Nephron progenitor cell (in vitro differentiated cells): ENCODE measurements around the gene SLC7A7.
A peak's percentile ranks its signal among the peaks of the same experiment; 100 is the strongest.
"Not testable (repeated sequence)": the region's sequence is repeated elsewhere in the genome, so short reads cannot be mapped to it uniquely, and the experiment has no call there.

Experiments
- DNase-seq: peaks from one replicate; pipeline ENCODE4 v3.0.0; 2021
- H3K27ac Mint-ChIP-seq: 2 replicates; pipeline ENCODE4 v1.8.0; 2021; ENCODE audit warnings: mild to moderate bottlenecking, moderate library complexity, mixed read lengths
- H3K27me3 Mint-ChIP-seq: 2 replicates; pipeline ENCODE4 v1.8.0; 2021; ENCODE audit warnings: mild to moderate bottlenecking, low read depth, mixed read lengths; ENCODE audit not compliant: poor library complexity
- H3K36me3 Mint-ChIP-seq: 2 replicates; pipeline ENCODE4 v1.8.0; 2021; ENCODE audit warnings: low read depth, mixed read lengths
- H3K4me1 Mint-ChIP-seq: 2 replicates; pipeline ENCODE4 v1.8.0; 2021; ENCODE audit warnings: mixed read lengths
- H3K4me3 Mint-ChIP-seq: 2 replicates; pipeline ENCODE4 v1.8.0; 2021; ENCODE audit warnings: mild to moderate bottlenecking, moderate library complexity, mixed read lengths
- H3K9me3 Mint-ChIP-seq: 2 replicates; pipeline ENCODE4 v1.8.0; 2021; ENCODE audit warnings: mild to moderate bottlenecking, moderate library complexity, mixed read lengths
- CTCF ChIP-seq: fragments of 200-600 bp; sonication (generic); IDR thresholded peaks from 2 replicates; pipeline ENCODE4 v1.5.0; 2021; ENCODE audit warnings: antibody characterized with exemption

SLC7A7 gene

DNA sequence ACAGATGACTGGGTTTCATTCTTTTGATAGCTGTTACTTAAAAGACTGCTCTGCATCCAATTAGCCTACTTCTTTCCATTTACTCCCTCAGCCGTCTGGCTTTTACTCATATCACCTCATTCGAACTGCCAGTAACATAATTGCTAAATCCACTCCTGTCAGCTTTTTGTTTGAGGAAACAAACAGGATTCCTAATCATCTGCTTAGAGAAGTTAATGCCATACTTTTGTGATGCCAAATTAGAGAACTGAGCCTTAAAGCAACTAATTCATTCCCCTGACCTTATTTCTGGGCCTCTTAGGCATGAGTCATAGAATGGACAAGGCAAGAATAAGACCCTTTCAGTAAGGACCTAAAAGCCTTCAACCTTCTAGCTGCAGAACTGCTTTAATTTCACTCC, 45.9 kb downstream of the SLC7A7 start:
- Mint-ChIP-seq H3K36me3 (peaks cover 47% of the 10 kb centered on the region), H3K4me1 (peaks cover 37% of the 10 kb centered on the region), H3K27ac (peak overlapping the region; percentile 38), H3K4me3 (peak overlapping the region; percentile 61), H3K9me3 (peaks cover 10% of the 10 kb centered on the region), H3K27me3 (peaks cover 2% of the 10 kb centered on the region)
- DNase-seq = no peak
- no peak for TF ChIP-seq CTCF

DNA sequence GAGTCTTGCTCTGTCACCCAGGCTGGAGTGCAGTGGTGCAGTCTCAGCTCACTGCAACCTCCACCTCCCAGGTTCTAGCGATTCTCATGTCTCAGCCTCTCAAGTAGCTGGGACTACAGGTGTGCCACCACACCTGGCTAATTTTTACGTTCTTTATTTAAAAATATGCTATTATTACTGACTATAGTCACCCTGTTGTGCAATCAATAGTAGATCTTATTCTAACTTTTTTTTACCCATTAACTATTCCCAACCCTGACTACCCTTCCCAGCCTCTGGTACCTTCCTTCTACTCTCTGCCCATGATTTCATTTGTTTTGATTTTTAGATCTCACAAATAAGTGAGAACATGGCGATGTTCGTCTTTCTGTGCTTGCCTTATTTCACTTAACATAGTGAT, 46.3 kb downstream of the SLC7A7 start:
- H3K9me3 Mint-ChIP-seq = peaks cover 10% of the 10 kb centered on the region
- TF ChIP-seq CTCF = no peak
- H3K4me3 Mint-ChIP-seq = peak overlapping the region; percentile 61
- DNase-seq = no peak
- peaks cover 47% of the 10 kb centered on the region for H3K36me3 Mint-ChIP-seq
- H3K27me3 Mint-ChIP-seq = peaks cover 4% of the 10 kb centered on the region
- peaks cover 37% of the 10 kb centered on the region for H3K4me1 Mint-ChIP-seq
- peak overlapping the region; percentile 38 for H3K27ac Mint-ChIP-seq

GRCh38 chr14:22767323-22767589, 48.0 kb downstream of the SLC7A7 start:
- Mint-ChIP-seq H3K9me3 (peaks cover 19% of the 10 kb centered on the region), H3K4me3 (peak overlapping the region; percentile 93), H3K4me1 (peaks cover 37% of the 10 kb centered on the region), H3K36me3 (peaks cover 57% of the 10 kb centered on the region), H3K27ac (no peak overlapping the region), H3K27me3 (peaks cover 7% of the 10 kb centered on the region)
- TF ChIP-seq CTCF = no peak
- DNase-seq = no peak

DNA sequence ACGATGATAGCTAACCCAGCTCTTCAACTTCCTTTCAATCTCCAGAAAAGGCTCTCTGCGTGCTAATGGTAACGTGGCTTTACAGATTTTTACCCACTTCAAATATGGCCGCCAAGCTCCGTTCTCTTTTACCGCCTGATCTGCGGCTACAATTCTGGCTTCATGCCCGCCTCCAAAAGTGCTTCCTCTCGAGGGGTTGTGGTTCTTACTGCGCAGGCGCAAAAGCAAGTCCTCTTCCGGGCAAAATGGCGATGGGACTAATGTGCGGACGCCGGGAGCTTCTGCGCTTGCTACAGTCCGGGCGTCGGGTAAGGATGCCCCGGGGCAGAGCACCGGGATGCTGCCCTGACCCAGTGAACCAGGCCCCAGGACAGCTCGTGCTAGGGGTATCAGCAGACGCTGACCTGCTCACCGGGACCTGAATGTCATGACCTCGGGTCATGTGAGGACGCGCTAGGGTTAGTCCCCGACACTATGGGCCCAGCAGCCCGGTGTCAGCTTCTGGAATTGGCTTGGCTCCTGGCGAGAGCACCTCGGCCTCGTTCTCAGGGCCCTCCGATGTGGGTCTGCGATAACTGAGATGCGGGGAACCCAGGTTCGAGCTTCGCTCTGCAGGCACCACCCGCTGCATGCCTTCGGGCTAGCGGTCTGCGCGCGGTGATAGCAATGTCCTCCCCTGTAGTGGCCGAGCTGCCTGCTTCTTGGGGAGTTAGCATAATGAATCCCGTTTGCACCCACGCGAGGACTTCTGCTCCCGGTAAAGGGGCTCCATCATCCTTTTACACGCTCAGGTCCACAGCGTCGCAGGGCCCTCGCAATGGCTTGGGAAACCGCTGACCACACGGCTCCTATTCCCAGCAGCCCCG, 48.5 kb downstream of the SLC7A7 start, which contains the start of gene OXA1L:
OXA1L (plus strand) TSS at position 232 of the 866 bp plus-strand sequence; CDS start at position 246, 14 bp downstream.
- peak within 1 kb of the TSS; percentile 93 for H3K4me3 Mint-ChIP-seq
- peaks cover 59% of the 10 kb centered on the region for H3K36me3 Mint-ChIP-seq
- peak within 1 kb of the TSS; percentile 98 for H3K27ac Mint-ChIP-seq
- H3K9me3 Mint-ChIP-seq = peaks cover 25% of the 10 kb centered on the region
- no peak for TF ChIP-seq CTCF
- peaks cover 37% of the 10 kb centered on the region for H3K4me1 Mint-ChIP-seq
- peak; percentile 89 for DNase-seq
- H3K27me3 Mint-ChIP-seq = peaks cover 12% of the 10 kb centered on the region

DNA sequence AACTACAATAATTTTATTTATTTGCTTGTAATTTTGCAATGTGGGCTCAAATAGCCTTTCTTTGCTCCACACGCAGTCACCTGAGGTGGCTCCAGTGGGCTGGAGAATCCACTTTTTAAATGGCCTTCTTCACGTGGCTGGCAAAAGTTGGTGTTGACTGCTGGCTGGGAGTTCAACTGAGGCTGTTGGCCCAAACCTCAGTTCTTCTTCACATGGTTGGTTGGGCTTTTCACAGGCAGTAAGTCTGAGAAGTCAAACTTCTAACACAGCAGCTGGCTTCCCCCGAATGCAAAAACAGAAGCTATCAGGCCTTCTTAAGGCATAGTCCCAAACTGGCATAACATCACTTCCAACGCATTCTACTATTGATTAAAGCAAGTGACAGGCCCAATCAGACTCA, 50.9 kb downstream of the SLC7A7 start:
- Mint-ChIP-seq H3K4me3 (no peak overlapping the region), H3K36me3 (peaks cover 53% of the 10 kb centered on the region), H3K4me1 (peaks cover 37% of the 10 kb centered on the region), H3K27me3 (peaks cover 12% of the 10 kb centered on the region), H3K9me3 (peaks cover 43% of the 10 kb centered on the region), H3K27ac (no peak overlapping the region)
- DNase-seq = no peak
- TF ChIP-seq CTCF = no peak

DNA sequence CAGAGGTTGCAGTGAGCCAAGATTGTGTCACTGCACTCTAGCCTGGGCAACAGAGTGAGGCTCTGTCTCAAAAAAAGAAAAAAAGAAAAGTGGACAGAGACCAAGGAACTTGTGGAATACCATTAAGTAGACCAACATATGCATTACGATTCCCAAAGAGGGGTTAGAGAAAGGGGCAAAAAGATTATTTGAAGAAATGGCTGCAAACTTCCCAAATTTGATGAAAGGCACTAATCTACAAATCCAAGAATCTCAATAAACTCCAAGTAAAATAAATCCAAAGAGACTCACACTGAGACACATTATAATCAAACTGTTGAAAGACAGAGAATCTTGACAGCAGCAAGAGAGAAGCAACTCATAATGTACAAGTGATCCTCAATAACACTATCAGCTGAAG, 53.5 kb downstream of the SLC7A7 start:
- H3K9me3 Mint-ChIP-seq = peaks cover 54% of the 10 kb centered on the region
- H3K27me3 Mint-ChIP-seq = peaks cover 12% of the 10 kb centered on the region
- H3K4me3 Mint-ChIP-seq = no peak overlapping the region
- H3K27ac Mint-ChIP-seq = no peak overlapping the region
- no peak for DNase-seq
- H3K36me3 Mint-ChIP-seq = peaks cover 46% of the 10 kb centered on the region
- H3K4me1 Mint-ChIP-seq = peaks cover 15% of the 10 kb centered on the region
- TF ChIP-seq CTCF = no peak

DNA sequence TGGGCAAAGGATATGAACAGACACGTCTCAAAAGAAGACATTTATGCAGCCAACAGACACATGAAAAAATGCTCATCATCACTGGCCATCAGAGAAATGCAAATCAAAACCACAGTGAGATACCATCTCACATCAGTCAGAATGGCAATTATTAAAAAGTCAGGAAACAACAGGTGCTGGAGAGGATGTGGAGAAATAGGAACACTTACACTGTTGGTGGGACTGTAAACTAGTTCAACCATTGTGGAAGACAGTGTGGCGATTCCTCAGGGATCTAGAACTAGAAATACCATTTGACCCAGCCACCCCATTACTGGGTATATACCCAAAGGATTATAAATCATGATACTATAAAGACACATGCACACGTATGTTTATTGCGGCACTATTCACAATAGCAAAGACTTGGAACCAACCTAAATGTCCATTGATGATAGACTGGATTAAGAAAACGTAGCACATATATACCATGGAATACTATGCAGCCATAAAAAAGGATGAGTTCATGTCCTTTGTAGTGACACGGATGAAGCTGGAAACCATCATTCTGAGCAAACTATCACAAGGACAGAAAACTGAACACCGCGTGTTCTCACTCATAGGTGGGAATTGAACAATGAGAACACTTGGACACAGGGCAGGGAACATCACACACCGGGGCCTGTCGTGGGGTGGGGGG, 57.1 kb downstream of the SLC7A7 start:
- DNase-seq, H3K4me3 Mint-ChIP-seq, H3K27ac Mint-ChIP-seq, H3K4me1 Mint-ChIP-seq, H3K27me3 Mint-ChIP-seq: not testable (repeated sequence)
- peaks cover 43% of the 10 kb centered on the region for H3K9me3 Mint-ChIP-seq
- H3K36me3 Mint-ChIP-seq = peaks cover 36% of the 10 kb centered on the region
